ENCODE results near the gene PPP2R5A. TPM values are rescaled to one million over a fixed set of nuclear protein-coding genes. Genes with fewer than 3 reads are reported as not detected.

PPP2R5A gene
- total and polyA plus RNA-seq, 2 of the 13 experiments (the other 11 are each of a cell fraction or from before 2014, with no cell fraction given), result 22.0 to 31.4 TPM

DNA sequence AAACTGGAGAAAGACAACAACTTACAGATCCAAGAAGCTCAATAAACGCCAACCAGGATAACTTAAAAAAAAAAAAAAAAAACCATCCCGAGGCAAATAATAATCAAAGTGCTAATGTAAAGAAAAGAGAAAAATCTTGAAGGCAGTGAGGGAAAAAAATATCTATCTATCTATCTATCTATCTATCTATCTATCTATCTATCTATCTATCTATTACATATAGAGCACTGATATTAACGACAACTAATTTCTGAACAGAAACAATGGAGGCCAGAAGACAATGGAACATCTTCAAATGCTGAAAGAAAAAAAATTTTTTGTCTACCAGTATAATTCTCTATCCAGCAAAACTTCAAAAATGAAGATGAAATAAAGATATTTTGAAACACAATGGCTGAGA is 111.4 kb downstream of the PPP2R5A start:
- no peak for TF ChIP-seq ZNF788 (CRISPR knock-in tag; IDR thresholded peaks at IDR 0.05; ENCODE audit: borderline replicate concordance)
- peak; percentile 99 for TF ChIP-seq ZNF317 (CRISPR knock-in tag; IDR thresholded peaks at IDR 0.05)
- Histone ChIP-seq H3K79me2 (ENCODE audit: insufficient read depth, low read length) (no peaks in the 10 kb centered on the region), H3K4me1 (ENCODE audit: insufficient read depth, low read length) (no peaks in the 10 kb centered on the region), H3K9ac (ENCODE audit: insufficient read depth, low read depth, low read length) (no peak overlapping the region), H4K20me1 (ENCODE audit: insufficient read depth, low read length) (no peaks in the 10 kb centered on the region), H3K36me3 (replicated peaks in 1 of 2; ENCODE audit: control insufficient read depth in 1 of 2, insufficient read depth in 2 of 2, low read length in 2 of 2) (peaks cover 0 to 4% of the 10 kb centered on the region in 2 experiments; a peak in 1 of 5 replicates), H3K27me3 (ENCODE audit: control insufficient read depth in 1 of 2, insufficient read depth in 2 of 2, low read length in 2 of 2) (no peaks in the 10 kb centered on the region), H3K4me3 (replicated peaks in 1 of 3; ENCODE audit: insufficient read depth in 1 of 3, low read depth in 2 of 3, low read length in 3 of 3) (no peak overlapping the region), H2AFZ (ENCODE audit: low read length) (no peak overlapping the region), H3K9me3 (ENCODE audit: low read length) (peaks cover 10% of the 10 kb centered on the region; the same call in 1 of the 2 replicates), H3K27ac (ENCODE audit: extremely low read length, insufficient read depth, low read length) (no peak overlapping the region), H3K4me2 (ENCODE audit: low read depth, low read length) (no peak overlapping the region)
- ChIA-PET CTCF (ENCODE audit: low intra/inter-chr PET ratio, low total read pairs) (no interaction called here), POLR2A (no interaction called here)
- FAIRE-seq (no peak), DNase-seq (ENCODE audit: low spot score) (no peak), ATAC-seq (no peak)
- WGBS (ENCODE audit: low lambda C conversion rate), result 92% methylated on average over 3 of the region's 3 CpGs
- intact Hi-C loops (cut with micrococcal nuclease; ENCODE audit: unreplicated experiment) (no loop called here), in situ Hi-C loops (cut with HindIII; ENCODE audit: extremely low pct_ligation_motif_present, low pct_unique_long_range_greater_than_20kb) (no loop called here)
- no TSS peak for BruUV-seq (replicated peaks)

DNA sequence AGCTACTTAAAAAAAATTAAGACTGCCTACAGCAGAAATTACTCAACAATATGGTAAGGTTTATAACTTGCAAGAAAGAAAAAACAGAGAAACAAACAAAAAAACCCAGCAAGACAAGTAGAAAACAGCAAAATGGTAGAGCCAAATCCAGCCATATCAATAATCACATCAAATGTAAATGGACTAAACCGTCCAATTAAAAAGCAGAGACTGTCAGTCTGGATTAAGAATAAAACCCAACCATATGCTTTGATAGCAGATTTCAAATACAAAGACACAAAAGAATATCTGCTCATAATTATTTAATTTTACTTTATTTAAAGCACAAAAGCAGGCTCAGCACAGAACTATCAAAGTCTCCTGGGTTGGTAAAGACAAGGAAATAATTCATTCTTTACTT is 112.0 kb downstream of the PPP2R5A start:
- WGBS (ENCODE audit: low lambda C conversion rate), result 94% methylated on average over 1 of the region's 1 CpG
- Histone ChIP-seq H3K4me2 (ENCODE audit: low read depth, low read length) (no peak overlapping the region), H3K4me1 (ENCODE audit: insufficient read depth, low read length) (no peaks in the 10 kb centered on the region), H3K4me3 (replicated peaks in 1 of 3; ENCODE audit: insufficient read depth in 1 of 3, low read depth in 2 of 3, low read length in 3 of 3) (no peak overlapping the region), H3K9ac (ENCODE audit: insufficient read depth, low read depth, low read length) (no peak overlapping the region), H3K9me3 (ENCODE audit: low read length) (peaks cover 10% of the 10 kb centered on the region; the same call in 1 of the 2 replicates), H2AFZ (ENCODE audit: low read length) (no peak overlapping the region), H3K27me3 (ENCODE audit: control insufficient read depth in 1 of 2, insufficient read depth in 2 of 2, low read length in 2 of 2) (no peaks in the 10 kb centered on the region), H3K36me3 (replicated peaks in 1 of 2; ENCODE audit: control insufficient read depth in 1 of 2, insufficient read depth in 2 of 2, low read length in 2 of 2) (peaks cover 0 to 4% of the 10 kb centered on the region in 2 experiments; a peak in 1 of 5 replicates), H3K27ac (ENCODE audit: extremely low read length, insufficient read depth, low read length) (no peak overlapping the region), H4K20me1 (ENCODE audit: insufficient read depth, low read length) (no peaks in the 10 kb centered on the region), H3K79me2 (ENCODE audit: insufficient read depth, low read length) (no peaks in the 10 kb centered on the region)
- no peak for ATAC-seq
- no peak for FAIRE-seq
- no TSS peak for BruUV-seq (replicated peaks)
- ChIA-PET CTCF (ENCODE audit: low intra/inter-chr PET ratio, low total read pairs) (no interaction called here), POLR2A (no interaction called here)
- intact Hi-C loops (cut with micrococcal nuclease; ENCODE audit: unreplicated experiment), result no loop called here
- DNase-seq (ENCODE audit: low spot score), result no peak
- in situ Hi-C loops (cut with HindIII; ENCODE audit: extremely low pct_ligation_motif_present, low pct_unique_long_range_greater_than_20kb), result no loop called here
- TF ChIP-seq, protein P1, sequence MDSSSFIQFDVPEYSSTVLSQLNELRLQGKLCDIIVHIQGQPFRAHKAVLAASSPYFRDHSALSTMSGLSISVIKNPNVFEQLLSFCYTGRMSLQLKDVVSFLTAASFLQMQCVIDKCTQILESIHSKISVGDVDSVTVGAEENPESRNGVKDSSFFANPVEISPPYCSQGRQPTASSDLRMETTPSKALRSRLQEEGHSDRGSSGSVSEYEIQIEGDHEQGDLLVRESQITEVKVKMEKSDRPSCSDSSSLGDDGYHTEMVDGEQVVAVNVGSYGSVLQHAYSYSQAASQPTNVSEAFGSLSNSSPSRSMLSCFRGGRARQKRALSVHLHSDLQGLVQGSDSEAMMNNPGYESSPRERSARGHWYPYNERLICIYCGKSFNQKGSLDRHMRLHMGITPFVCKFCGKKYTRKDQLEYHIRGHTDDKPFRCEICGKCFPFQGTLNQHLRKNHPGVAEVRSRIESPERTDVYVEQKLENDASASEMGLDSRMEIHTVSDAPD (CRISPR knock-in tag; IDR thresholded peaks at IDR 0.05), result no peak
- no peak for TF ChIP-seq NR2F2 (IDR thresholded peaks at IDR 0.05; ENCODE audit: borderline replicate concordance, low read depth)
- no peak for TF ChIP-seq ZNF746 (CRISPR knock-in tag; IDR thresholded peaks at IDR 0.05)
- TF ChIP-seq JUND (CRISPR knock-in tag; IDR thresholded peaks at IDR 0.05), result no peak
- no peak for TF ChIP-seq PRDM15 (CRISPR knock-in tag; IDR thresholded peaks at IDR 0.05)
- TF ChIP-seq, protein P2, sequence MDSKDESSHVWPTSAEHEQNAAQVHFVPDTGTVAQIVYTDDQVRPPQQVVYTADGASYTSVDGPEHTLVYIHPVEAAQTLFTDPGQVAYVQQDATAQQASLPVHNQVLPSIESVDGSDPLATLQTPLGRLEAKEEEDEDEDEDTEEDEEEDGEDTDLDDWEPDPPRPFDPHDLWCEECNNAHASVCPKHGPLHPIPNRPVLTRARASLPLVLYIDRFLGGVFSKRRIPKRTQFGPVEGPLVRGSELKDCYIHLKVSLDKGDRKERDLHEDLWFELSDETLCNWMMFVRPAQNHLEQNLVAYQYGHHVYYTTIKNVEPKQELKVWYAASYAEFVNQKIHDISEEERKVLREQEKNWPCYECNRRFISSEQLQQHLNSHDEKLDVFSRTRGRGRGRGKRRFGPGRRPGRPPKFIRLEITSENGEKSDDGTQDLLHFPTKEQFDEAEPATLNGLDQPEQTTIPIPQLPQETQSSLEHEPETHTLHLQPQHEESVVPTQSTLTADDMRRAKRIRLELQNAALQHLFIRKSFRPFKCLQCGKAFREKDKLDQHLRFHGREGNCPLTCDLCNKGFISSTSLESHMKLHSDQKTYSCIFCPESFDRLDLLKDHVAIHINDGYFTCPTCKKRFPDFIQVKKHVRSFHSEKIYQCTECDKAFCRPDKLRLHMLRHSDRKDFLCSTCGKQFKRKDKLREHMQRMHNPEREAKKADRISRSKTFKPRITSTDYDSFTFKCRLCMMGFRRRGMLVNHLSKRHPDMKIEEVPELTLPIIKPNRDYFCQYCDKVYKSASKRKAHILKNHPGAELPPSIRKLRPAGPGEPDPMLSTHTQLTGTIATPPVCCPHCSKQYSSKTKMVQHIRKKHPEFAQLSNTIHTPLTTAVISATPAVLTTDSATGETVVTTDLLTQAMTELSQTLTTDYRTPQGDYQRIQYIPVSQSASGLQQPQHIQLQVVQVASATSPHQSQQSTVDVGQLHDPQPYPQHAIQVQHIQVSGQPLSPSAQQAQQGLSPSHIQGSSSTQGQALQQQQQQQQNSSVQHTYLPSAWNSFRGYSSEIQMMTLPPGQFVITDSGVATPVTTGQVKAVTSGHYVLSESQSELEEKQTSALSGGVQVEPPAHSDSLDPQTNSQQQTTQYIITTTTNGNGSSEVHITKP (CRISPR knock-in tag; IDR thresholded peaks at IDR 0.05; ENCODE audit: low read depth), result no peak
- no peak for TF ChIP-seq ZNF44 (CRISPR knock-in tag; IDR thresholded peaks at IDR 0.05)
- no peak for TF ChIP-seq ZNF652 (CRISPR knock-in tag; IDR thresholded peaks at IDR 0.05; ENCODE audit: borderline replicate concordance, low read depth)

Data from HepG2 (cell line).